Parathyroid adenoma (tissue), 2 donors: Measurements from ENCODE around the gene BNC1.

Experiments
- H2AFZ ChIP-seq: fragments of 300-600 bp; sonication (generic); one replicate; pipeline ENCODE4 v1.7.0; 2017; ENCODE audit warnings: antibody characterized with exemption, mild to moderate bottlenecking
- H3K27ac ChIP-seq: fragments of 300-600 bp; sonication (generic); one replicate; pipeline ENCODE4 v1.7.0; 2017
- H3K27me3 ChIP-seq: fragments of 300-600 bp; sonication (generic); one replicate; pipeline ENCODE4 v1.7.0; 2017; ENCODE audit warnings: low read length; ENCODE audit not compliant: control insufficient read depth, insufficient read depth
- H3K36me3 ChIP-seq: fragments of 300-600 bp; sonication (generic); one replicate; pipeline ENCODE4 v1.7.0; 2017; ENCODE audit warnings: low read length; ENCODE audit not compliant: control insufficient read depth, insufficient read depth
- H3K4me1 ChIP-seq: fragments of 300-600 bp; sonication (generic); one replicate; pipeline ENCODE4 v1.7.0; 2017; ENCODE audit warnings: control low read depth
- H3K4me2 ChIP-seq: fragments of 300-600 bp; sonication (generic); one replicate; pipeline ENCODE4 v1.7.0; 2017; ENCODE audit warnings: low read length
- H3K4me3 ChIP-seq: fragments of 300-600 bp; sonication (generic); one replicate; pipeline ENCODE4 v1.7.0; 2017; ENCODE audit warnings: low read depth, low read length
- H3K79me2 ChIP-seq: fragments of 300-600 bp; sonication (generic); one replicate; pipeline ENCODE4 v1.7.0; 2017; ENCODE audit warnings: control low read depth
- H3K9ac ChIP-seq: fragments of 300-600 bp; sonication (generic); one replicate; pipeline ENCODE4 v1.7.0; 2017; ENCODE audit warnings: mild to moderate bottlenecking
- H3K9me3 ChIP-seq: fragments of 300-600 bp; sonication (generic); one replicate; pipeline ENCODE4 v1.7.0; 2017; ENCODE audit warnings: low read length; ENCODE audit not compliant: control insufficient read depth
- CTCF ChIP-seq: fragments of 300-600 bp; sonication (generic); IDR thresholded peaks from one replicate; pipeline ENCODE4 v1.7.0; 2017; ENCODE audit warnings: antibody characterized with exemption, mild to moderate bottlenecking
- donor health status: primary hyperparathyroidism.

The BNC1 gene

GRCh38 chr15:83207660-83208366, 76.7 kb downstream of the BNC1 start, which contains the start of gene HDGFL3:
TSS of gene HDGFL3 (minus strand) at chr15:83207823. CDS start at chr15:83207414, 409 bp downstream.
- Histone ChIP-seq H3K27ac (peak within 1 kb of the TSS; percentile 92), H3K4me3 (peak within 1 kb of the TSS; percentile 58), H3K9me3 (no peaks in the 10 kb centered on the region), H3K27me3 (no peaks in the 10 kb centered on the region), H3K4me1 (no peaks in the 10 kb centered on the region), H3K4me2 (peak within 1 kb of the TSS; percentile 73), H3K9ac (peak within 1 kb of the TSS; percentile 67), H2AFZ (peak within 1 kb of the TSS; percentile 84), H3K36me3 (no peaks in the 10 kb centered on the region), H3K79me2 (peaks cover 2% of the 10 kb centered on the region)
- TF ChIP-seq CTCF, result no peak

- Histone ChIP-seq H3K4me2 (peak overlapping the region; percentile 71), H3K4me3 (peak overlapping the region; percentile 54), H3K79me2 (peaks cover 2% of the 10 kb centered on the region), H3K27me3 (no peaks in the 10 kb centered on the region), H2AFZ (peak overlapping the region; percentile 84), H3K9me3 (no peaks in the 10 kb centered on the region), H3K36me3 (no peaks in the 10 kb centered on the region), H3K4me1 (peaks cover 3% of the 10 kb centered on the region), H3K27ac (peak overlapping the region; percentile 92), H3K9ac (peak overlapping the region; percentile 67)
- TF ChIP-seq CTCF, result no peak
Observed at GRCh38 chr15:83207009-83207659, 77.3 kb downstream of the BNC1 start.

GRCh38 chr15:83206526-83207008, 77.9 kb downstream of the BNC1 start:
- H3K4me3 ChIP-seq, result peak overlapping the region; percentile 54
- no peaks in the 10 kb centered on the region for H3K9me3 ChIP-seq
- TF ChIP-seq CTCF, result no peak
- peak overlapping the region; percentile 71 for H3K4me2 ChIP-seq
- H3K27ac ChIP-seq, result peak overlapping the region; percentile 92
- H3K79me2 ChIP-seq, result peaks cover 2% of the 10 kb centered on the region
- peak overlapping the region; percentile 67 for H3K9ac ChIP-seq
- no peaks in the 10 kb centered on the region for H3K36me3 ChIP-seq
- H3K27me3 ChIP-seq, result no peaks in the 10 kb centered on the region
- H2AFZ ChIP-seq, result peak overlapping the region; percentile 84
- H3K4me1 ChIP-seq, result peaks cover 8% of the 10 kb centered on the region
